ENCODE data around the gene TRIM8. TPM values are rescaled to one million over a fixed set of nuclear protein-coding genes. Genes with fewer than 3 reads are reported as not detected.

The TRIM8 gene
- total RNA-seq, 2 donors from 2014 or later = 27.7 to 32.7 TPM

DNA sequence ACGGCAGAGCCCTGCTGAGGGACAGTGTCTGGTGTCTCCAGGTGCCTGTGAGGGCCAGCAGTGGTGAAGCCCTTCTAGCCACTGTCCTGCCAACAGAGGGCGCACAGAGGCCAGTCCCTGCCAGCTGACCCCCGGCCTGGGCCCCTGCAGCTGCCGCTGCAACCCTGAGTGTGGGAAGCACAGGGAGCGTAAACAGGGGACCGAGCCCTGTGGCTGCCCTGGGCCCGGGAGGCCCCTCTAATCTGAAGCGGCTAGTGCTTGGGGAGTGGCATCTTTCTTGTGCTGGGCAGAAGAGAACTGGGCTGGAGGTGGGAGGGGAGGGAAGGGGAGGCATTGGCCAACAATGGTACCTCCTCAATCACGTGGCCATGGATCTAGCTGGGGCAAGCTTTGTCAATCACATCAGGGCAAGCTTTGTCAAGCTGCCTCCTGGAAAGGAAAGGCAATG, 34.6 kb downstream of the TRIM8 start:
- peaks cover 40% of the 10 kb centered on the region for H3K36me3 Mint-ChIP-seq (ENCODE audit: low read depth)
- 0 to 20% methylated on average over 1 to 9 of the region's 9 CpGs for WGBS, 2 experiments (ENCODE audit: insufficient coverage in 1 of 2, insufficient read length in 1 of 2)
- Histone ChIP-seq H3K9me3 (ENCODE audit: control insufficient read depth, low read length) (peaks cover 6% of the 10 kb centered on the region), H3K4me1 (ENCODE audit: control insufficient read depth, insufficient read depth, low read length) (peaks cover 19% of the 10 kb centered on the region), H3K27me3 (ENCODE audit: control insufficient read depth, insufficient read depth, low read length, poor library complexity, severe bottlenecking) (no peaks in the 10 kb centered on the region), H3K27ac (ENCODE audit: low read depth, low read length) (peak overlapping the region; percentile 83), H3K4me3 (ENCODE audit: low read length) (no peak overlapping the region), H3K9ac (ENCODE audit: extremely low read depth, low read length, poor library complexity, severe bottlenecking) (no peak overlapping the region), H3K36me3 (ENCODE audit: control insufficient read depth, insufficient read depth, low read length) (peaks cover 19% of the 10 kb centered on the region)
- H3K4me1 Mint-ChIP-seq = peaks cover 52% of the 10 kb centered on the region
- no peaks in the 10 kb centered on the region for H3K9me3 Mint-ChIP-seq
- H3K27me3 Mint-ChIP-seq (ENCODE audit: insufficient read depth) = no peaks in the 10 kb centered on the region
- peak; percentile 97 for DNase-seq
- H3K4me3 Mint-ChIP-seq = peak overlapping the region; percentile 45
- TF ChIP-seq, protein P1, sequence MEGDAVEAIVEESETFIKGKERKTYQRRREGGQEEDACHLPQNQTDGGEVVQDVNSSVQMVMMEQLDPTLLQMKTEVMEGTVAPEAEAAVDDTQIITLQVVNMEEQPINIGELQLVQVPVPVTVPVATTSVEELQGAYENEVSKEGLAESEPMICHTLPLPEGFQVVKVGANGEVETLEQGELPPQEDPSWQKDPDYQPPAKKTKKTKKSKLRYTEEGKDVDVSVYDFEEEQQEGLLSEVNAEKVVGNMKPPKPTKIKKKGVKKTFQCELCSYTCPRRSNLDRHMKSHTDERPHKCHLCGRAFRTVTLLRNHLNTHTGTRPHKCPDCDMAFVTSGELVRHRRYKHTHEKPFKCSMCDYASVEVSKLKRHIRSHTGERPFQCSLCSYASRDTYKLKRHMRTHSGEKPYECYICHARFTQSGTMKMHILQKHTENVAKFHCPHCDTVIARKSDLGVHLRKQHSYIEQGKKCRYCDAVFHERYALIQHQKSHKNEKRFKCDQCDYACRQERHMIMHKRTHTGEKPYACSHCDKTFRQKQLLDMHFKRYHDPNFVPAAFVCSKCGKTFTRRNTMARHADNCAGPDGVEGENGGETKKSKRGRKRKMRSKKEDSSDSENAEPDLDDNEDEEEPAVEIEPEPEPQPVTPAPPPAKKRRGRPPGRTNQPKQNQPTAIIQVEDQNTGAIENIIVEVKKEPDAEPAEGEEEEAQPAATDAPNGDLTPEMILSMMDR (conservative IDR thresholded peaks at IDR 0.05) = peak; percentile 94
- H3K27ac Mint-ChIP-seq = peak overlapping the region; percentile 91

DNA sequence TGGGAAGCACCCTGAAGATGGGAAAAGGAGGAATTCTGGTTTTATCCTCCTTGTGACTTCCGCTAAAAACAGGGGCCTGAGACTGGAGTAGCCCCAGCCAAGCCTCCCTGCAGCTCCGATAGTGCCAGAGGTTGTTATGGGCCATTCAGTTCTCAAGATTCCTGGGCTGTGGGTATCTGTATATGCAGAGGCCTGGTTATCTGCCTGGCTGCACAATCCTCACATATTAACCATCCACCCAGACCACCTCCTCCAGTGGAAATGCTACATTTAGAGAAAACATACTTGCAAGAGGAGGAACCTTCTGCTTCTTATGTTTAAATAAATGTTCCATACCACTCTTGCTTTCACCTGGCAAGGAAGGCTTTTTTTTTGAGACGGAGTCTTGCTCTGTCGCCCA, 35.3 kb downstream of the TRIM8 start:
- 95 to 98% methylated on average over 4 of the region's 4 CpGs for WGBS, 2 experiments (ENCODE audit: insufficient coverage in 1 of 2, insufficient read length in 1 of 2)
- H3K9me3 ChIP-seq (ENCODE audit: control insufficient read depth, low read length) = peaks cover 6% of the 10 kb centered on the region
- DNase-seq = no peak
- H3K4me1 ChIP-seq (ENCODE audit: control insufficient read depth, insufficient read depth, low read length) = peaks cover 12% of the 10 kb centered on the region
- H3K36me3 ChIP-seq (ENCODE audit: control insufficient read depth, insufficient read depth, low read length) = peaks cover 19% of the 10 kb centered on the region
- no peaks in the 10 kb centered on the region for H3K27me3 ChIP-seq (ENCODE audit: control insufficient read depth, insufficient read depth, low read length, poor library complexity, severe bottlenecking)
- no peak overlapping the region for H3K9ac ChIP-seq (ENCODE audit: extremely low read depth, low read length, poor library complexity, severe bottlenecking)
- peak overlapping the region; percentile 91 for H3K27ac Mint-ChIP-seq
- H3K27ac ChIP-seq (ENCODE audit: low read depth, low read length) = peak overlapping the region; percentile 83
- peaks cover 47% of the 10 kb centered on the region for H3K4me1 Mint-ChIP-seq
- no peaks in the 10 kb centered on the region for H3K9me3 Mint-ChIP-seq
- H3K36me3 Mint-ChIP-seq (ENCODE audit: low read depth) = peaks cover 44% of the 10 kb centered on the region
- H3K4me3 ChIP-seq (ENCODE audit: low read length) = no peak overlapping the region
- TF ChIP-seq, protein P1 (conservative IDR thresholded peaks at IDR 0.05) = no peak
- no peaks in the 10 kb centered on the region for H3K27me3 Mint-ChIP-seq (ENCODE audit: insufficient read depth)
- H3K4me3 Mint-ChIP-seq = no peak overlapping the region

DNA sequence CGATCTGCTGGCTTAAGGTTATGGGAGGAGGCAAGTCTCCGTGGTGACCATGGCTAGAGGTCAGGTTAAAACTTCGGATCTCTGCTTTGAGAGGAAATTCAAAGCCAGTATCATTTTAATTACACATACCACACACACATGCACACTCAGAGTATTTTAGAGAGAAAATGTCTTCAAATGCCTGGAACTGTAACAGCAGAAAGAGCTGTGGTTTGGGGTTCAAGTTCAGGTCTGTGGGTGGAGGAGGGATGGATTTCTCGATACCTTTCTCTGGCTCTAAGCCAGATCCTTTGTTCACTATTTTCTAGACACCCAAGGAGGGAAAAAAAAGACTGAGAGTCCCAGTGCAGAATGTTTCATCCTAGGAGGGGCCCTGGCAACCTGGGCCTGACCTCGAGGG, 37.4 kb downstream of the TRIM8 start:
- H3K9me3 ChIP-seq (ENCODE audit: control insufficient read depth, low read length) = peaks cover 6% of the 10 kb centered on the region
- no peak overlapping the region for H3K27ac ChIP-seq (ENCODE audit: low read depth, low read length)
- no peaks in the 10 kb centered on the region for H3K27me3 ChIP-seq (ENCODE audit: control insufficient read depth, insufficient read depth, low read length, poor library complexity, severe bottlenecking)
- H3K36me3 ChIP-seq (ENCODE audit: control insufficient read depth, insufficient read depth, low read length) = peaks cover 27% of the 10 kb centered on the region
- Mint-ChIP-seq H3K27ac (no peak overlapping the region), H3K9me3 (no peaks in the 10 kb centered on the region), H3K4me1 (peaks cover 26% of the 10 kb centered on the region), H3K27me3 (ENCODE audit: insufficient read depth) (no peaks in the 10 kb centered on the region), H3K4me3 (no peak overlapping the region), H3K36me3 (ENCODE audit: low read depth) (peaks cover 53% of the 10 kb centered on the region)
- no peak overlapping the region for H3K4me3 ChIP-seq (ENCODE audit: low read length)
- DNase-seq = no peak
- peaks cover 3% of the 10 kb centered on the region for H3K4me1 ChIP-seq (ENCODE audit: control insufficient read depth, insufficient read depth, low read length)
- no peak overlapping the region for H3K9ac ChIP-seq (ENCODE audit: extremely low read depth, low read length, poor library complexity, severe bottlenecking)
- WGBS, 2 experiments (ENCODE audit: insufficient coverage in 1 of 2, insufficient read length in 1 of 2) = 89 to 95% methylated on average over 1 to 5 of the region's 5 CpGs
- TF ChIP-seq, protein P1 (conservative IDR thresholded peaks at IDR 0.05) = no peak

Data from endodermal cell (in vitro differentiated cells).